Dedifferentiated amniotic fluid mesenchymal stem cell (primary cell): ENCODE measurements around the gene FOXO6.

ENCODE experiments used
- DNase-seq: peaks from one replicate; pipeline ENCODE4 v3.0.0-alpha.2; 2016; ENCODE audit errors: extremely low spot score

Gene FOXO6

DNA sequence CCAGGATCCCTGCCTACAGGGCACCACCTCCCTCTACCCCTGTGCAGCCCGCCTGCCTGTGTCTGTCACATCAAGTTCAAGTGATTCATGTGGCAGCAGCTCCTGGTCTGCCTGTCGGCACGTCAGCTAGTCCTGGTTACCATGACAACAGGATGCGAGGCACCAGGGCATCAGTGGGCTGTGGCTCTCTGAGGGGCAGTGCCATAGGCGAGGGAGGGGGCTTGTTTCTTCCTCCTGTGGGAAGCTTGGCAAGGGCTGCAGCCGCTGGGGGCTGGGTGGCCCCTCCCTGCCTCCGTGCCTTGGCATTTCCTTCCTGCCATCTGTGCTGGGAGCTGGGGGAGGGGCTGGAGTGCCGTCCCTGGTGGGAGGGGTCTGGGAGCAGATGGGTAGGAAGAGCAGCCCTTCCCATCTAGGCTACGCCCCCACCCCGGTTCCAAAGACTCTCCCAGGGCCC is 43.1 kb downstream of the FOXO6 start:
- no peak for DNase-seq

DNA sequence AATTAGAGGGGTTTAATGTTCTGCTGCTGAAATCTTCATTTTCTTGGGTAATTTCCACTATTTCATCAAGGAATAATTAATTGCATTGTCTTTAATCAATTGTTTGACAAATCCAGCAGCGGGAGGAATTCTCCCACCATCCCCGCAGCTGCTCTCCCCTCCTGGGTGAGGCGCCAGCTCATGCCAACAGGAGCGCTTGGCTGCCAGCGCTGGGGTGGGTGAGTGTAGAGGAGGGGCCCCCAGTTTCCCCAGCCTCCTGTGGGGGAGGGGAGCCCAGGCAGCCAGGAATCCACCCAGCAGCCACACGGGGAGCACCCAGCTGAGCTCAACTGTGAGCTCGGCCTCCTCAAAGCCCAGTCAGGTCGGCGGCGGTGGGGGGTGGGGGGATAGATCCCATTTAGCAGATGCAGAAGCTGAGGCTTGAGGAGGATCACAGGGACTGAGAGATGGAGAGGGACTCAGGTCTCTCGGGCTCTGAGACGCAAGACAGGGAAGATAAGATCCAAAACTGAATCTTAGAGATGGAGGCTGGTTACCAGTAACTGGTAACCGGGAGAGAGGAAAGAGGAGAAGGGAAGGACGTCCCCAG is 46.5 kb downstream of the FOXO6 start:
- DNase-seq = no peak

DNA sequence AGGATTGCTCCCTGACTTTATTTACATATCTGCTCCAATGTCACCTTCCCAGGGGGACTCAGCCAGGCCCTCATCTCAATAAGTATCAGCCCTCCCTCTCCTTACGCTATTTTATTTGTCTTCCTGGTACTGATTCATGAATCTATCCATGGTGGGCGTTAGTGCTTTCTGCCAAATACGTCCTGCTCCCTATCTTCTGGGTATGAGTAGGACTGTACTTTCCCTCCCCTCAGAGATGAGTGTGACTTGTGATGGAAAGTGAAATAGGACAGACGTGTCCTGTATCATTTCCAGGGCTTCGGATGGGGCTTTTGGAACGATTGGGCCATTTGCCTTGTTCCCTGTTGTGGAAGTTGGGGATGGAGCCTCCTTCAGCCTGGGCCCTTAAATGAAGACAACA is 47.5 kb downstream of the FOXO6 start:
- DNase-seq = no peak

DNA sequence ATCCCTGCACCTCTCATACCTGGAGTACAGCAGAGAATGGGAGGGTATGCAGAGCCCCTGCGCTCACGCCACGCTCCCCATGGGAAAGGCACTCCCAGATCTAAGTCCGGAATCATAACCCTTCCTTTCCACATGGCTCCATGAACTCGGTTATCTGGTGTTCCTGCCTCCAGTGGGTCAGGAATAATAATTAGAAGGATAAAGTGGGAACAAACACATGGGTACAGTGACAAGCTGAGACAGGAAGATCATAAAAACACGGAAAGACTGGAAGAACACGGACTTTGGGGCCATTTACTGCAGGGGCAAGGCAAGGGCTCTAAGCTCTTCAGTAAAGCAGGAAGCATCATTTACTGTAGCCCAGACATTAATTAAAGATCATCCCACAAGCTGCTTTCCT is 48.6 kb downstream of the FOXO6 start:
- no peak for DNase-seq

DNA sequence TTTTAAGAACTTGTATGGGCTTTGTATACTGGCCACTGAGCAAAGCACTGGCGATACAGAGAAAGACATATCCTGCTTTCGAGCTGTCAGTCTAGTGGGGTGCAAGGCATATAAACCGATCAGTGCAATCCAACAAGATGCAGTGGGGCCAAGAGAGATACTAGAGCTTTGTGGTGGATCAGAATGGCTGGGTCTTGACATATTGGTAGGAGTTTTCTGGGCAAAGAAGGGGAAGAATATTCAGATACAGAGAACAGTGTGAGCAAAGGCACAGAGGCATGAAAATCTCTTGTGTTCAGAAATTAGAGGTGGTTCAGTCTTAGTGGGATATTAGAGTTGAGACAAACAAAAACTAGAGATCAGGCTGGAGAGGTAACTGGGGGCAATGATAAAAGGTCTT is 49.2 kb downstream of the FOXO6 start:
- no peak for DNase-seq

DNA sequence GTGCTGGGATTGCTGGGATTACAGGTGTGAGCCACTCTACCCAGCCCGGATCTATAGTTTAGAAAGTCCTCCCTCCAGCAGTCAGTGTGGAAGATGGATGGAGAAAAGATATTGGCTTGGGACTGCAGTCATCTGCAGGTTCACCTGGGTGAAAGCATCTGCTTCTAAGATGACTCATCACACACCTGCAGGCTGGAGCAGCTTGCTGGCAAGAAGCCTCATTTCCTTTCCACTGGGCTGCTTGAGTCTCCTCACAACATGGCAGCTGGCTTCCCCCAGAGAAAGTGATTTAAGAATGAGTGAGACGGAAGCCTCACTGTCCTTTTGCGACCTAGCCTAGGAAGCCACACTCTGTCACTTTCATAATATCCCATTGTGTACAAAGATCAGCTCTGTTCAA is 50.0 kb downstream of the FOXO6 start:
- DNase-seq = no peak

DNA sequence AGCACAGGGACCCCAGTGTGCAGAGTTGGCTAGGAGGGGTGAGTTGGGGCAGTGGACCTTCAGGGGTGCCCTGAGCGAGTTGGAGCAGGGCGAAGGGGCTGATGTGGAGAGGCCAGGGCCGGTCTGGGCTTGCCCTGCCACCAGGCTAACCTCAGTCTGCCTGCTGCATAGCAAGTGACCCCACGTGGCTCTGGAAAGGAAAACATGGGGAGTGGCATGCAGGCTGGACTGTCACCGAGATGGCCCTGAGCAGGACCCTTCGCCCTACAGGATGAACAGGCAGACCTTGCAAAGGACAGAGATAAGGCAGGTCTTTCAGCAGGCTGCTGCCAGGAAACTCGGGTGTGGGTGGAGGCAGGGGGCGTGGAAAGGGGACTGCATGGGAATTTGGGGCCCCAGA is 51.5 kb downstream of the FOXO6 start:
- DNase-seq = no peak

DNA sequence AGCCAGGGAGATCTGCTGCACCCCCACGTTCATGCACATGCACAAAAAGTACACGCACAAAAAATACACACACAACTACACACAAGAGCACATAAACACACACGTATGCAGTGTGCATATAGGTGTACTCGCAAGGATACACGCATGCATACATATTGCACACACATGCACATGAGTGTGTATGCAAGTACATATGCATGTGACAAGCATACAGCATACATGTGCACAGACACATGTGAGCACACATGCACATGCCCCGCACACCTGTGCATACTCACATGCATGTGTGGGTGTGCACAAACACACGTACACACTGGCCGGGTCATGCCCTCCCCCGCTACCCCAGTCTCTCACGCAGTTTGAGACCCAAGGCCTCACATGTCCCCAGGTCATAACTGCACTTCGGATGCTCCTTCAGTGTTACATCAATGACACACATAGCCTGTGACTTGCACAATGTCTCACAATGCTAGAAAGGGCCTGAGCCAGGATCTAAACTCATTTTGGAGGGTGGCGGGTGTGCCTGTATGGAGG is 52.6 kb downstream of the FOXO6 start:
- no peak for DNase-seq

DNA sequence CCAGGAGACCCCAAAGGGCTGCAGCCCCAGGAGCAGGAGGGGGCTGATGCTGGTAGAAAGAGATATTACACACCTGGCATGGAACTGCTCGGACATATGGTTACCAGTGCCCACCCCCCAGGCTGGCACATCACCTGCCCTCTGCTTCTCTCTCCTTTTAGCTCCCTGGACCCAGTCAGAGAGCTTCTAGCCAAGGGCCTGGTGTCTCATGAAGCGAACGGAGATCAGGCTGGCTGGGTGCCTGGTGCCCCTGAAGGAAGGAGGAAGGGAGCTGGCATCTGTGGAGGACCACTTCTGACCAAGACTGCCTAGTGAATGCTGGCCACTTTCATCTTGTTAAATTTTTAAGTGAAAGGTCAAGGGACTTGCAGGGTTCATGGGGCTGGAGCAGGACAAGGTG is 53.1 kb downstream of the FOXO6 start:
- DNase-seq = no peak

DNA sequence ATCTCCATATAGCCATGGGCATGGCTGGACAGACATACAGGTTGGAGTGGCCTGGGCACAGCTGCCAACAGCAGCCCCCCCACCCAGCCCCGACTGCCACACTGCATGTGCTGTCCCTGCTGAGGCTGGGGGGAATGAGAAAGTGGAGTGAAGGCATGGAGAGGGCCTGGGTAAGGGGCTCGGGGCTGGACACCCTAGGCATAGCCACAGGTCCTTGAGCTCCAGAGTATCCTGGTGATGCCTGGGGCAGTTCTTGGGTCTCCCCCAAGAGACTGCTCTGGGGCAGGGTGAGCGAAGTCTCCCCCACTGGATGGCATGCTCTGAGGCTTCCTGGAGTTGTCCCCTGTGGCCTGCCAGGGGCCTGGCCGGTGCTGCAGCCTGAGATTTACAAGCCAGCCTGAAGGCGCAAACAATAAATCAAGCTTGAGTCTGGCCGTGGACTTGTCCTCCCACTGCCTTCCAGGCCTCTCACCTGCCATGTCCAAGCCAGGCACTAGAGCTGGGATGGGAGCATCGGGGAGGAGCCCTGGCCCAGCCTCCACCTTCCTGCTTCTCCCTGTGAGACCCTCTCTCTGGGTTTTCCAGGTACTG is 53.6 kb downstream of the FOXO6 start:
- no peak for DNase-seq

DNA sequence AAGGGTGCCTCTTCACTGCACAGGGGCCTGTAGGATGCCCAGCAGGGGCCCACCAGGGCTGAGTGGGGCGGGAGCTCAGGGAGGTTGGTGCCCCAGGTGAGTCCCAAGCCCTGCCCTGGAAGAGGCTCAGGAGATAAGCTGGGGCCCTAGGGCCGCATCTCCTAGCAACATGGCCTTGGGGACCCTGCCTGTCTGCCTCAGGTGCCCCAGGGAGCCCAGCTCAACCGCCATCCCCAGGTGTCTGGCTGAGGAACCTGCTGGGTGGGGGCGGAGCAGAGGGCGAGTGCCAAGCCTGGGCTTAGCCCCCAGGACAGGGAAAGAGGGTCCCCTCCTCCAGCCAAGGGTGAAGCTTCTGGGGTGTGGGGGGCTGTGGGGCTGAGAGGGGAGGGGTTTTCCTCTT is 54.8 kb downstream of the FOXO6 start:
- DNase-seq = no peak

DNA sequence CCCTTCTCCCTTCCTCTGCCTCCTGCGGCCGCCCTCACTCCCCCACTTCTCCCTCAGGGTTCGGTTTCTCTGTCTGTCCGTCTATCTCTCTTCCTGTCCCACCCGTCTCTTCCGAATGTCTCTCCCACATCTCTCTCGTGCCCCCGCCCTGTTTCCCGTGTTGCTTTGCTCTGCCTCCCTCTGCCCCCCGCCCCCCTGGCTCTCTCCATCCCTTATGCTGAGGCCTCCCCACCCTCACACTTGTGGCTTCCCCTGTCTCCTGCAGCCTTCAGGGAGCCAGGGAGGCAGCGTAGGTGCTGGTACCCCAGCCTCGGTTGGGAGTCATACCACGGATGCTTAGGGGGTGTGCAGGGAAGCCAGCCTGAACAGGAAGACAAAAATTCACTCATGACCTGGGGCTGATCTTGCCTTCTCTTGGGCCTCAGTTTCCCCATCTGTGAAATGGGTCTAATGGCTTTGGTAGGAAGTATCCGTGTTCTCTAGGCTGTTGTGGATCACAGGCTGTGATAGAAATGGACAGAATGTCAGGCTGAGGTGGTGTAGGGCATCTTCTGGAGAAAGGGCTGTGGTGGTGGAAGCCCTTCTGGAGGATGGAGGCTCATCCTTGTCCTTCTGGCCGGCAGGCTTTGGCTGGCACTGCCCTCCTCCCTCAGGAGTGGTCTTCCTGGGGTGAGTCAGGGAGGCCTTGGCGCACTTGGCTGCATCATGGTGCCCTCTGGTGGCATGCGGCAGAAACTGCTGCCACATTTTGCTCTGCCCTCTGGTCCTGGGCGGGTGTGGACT is 55.5 kb downstream of the FOXO6 start:
- DNase-seq = peak; percentile 76

DNA sequence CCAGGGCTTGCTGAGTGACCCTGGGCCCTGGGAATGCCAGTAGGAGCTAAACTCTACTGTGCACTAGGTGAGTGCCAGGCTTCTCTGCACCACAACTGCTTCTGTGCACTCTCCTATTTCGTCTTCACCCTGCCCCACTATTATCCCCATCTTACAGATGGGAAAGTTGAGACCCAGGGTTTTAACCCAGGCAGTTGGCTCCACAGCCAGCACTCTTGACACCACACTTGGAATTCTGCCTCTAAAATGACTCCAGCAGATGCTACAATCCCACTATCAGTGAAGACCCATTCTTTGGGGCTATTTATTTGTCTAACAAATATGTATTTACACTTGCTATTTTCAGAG is 56.1 kb downstream of the FOXO6 start:
- no peak for DNase-seq

DNA sequence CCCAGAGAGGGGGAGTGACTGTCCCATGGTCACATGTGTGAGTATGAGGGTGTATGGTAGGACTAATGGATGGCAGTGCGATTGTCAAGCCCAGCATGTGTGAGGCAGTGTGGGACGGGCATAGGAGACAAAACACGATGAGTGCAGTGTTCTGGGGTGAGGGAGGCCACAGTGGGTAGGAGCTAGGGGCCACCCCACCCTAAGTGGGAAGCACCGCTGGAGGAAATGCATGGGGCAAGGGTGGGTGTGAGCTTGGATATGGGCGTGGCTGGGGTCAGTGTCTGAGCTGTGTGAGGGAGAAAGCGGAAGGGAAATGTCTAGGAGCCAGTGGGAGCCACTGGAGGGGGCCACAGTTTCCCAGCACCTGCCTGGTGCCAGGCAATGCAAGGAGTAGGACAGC is 56.5 kb downstream of the FOXO6 start:
- no peak for DNase-seq

DNA sequence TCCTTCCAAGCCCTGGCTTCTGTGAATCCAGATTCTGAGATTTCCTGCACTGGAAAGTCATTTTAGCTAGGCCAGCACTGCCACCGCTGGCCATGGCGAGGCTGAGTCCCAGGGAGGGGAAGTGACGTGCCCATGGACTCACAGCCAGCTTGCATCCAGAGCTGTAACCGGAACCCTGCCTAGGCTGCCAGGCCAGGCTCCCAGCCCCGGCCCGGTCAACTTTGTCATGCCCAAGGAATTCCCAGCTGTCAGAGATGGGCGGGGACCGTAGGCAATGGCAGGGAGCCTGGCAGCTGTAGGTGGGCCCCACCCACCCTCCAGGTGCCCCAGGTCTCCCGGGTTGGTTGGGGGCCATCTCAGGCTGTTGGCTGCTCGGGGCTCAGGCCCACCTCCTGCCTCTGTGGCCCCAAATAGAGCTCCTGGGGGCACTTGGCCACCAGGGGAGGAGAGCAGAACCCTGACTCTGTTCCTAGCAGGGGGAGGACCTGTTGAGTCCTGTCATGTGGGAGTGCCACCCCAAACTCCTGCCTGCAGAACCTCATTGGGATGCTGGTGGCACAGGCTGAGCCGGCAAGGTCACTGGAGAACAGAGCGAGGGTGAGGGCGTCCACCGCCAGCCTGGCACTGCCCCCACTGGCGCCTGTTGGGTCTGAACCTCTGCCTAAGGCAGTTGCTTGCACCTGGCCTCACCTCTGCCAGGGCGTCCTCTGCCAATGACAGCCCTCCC is 57.8 kb downstream of the FOXO6 start:
- peak; percentile 89 for DNase-seq

DNA sequence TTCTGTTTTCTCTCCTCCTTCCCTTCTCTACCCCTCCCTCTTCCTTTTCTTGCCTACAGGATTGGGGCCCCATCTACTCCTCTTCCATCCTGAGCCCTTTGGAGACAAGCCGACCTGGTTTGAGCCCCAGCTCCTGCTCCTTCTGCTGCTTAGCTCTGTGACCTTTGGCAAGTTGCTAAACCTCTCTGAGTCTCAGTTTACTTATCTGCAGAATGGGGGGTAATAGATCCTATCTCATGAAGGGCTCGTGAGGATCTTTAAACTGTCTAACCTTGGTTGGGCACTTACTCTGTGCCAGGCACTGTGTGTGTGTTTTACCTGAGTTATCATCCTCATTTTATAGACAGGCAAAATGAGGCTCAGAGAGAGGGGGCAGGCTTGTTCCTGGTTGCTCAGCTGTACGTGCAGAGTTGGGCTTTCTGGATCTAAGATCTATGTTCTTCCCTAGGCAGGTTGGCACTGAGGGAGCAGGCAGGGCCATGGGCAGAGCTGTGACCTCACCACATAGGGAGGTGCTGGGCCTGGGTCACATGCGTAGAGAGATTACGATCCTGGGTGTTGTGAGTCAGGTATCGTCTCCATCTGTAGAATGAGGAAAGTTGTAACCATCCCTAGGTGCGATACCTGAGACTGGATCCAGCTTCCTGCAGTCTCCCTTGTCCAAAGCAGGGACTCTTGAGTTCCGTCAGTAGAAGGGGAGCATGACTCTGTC is 58.5 kb downstream of the FOXO6 start:
- no peak for DNase-seq

DNA sequence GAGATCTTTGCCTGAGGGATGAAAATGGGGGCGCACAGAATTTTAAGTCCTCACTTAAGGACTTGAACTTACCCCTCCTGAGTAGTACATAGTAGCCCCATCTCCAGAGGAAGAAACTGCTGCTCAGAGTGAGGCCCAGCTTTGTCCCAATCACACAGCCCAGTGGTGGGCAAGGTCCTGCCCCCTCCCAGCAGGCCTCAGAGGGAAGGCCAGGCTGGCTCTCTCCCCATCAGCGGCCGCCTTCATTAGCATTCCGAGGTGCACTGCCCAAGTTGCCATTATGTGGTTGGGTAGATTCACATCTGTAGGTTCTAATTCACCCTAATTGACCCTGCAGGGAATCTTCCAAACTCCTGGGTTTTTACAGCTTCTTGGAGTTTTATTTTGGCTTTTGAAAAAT is 59.1 kb downstream of the FOXO6 start:
- DNase-seq = no peak

DNA sequence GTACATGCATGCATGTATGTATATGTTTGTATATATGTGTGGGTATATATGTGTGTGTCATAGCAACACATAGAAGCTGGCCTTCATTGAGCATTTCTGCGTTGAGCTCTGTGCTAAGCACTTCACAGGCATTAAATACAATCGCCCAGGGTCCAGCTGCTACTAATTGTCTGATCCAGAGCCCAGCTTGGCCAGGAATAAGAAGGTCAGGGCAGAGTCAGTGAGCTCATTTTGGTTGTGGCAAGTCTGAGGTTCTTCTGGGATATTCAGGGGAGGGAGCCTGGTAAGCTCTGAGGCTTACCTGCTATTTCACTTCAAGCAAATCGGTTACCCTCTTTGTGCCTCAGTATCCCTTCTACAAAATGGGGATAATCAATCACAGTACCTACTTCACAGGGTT is 59.6 kb downstream of the FOXO6 start:
- no peak for DNase-seq

DNA sequence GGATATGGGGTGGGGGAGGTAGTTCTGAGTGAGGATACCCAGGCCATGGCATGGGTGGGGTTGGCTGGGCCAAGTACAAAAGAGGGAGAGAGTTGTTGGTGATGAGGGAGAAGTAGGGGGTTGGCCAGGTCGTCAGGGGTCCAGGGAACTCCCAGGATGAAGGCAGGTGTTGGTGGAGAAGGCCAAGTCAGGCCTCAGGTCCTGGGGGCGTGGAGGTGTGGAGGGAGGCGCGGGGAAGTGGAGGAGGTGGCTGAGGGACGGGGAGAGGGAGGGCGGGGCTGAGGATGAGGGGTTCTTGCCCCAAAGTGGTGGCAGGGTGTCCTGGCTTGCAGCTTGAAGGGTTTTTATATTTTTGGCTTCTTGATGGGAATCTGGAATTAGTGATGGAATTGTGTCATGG is 61.1 kb downstream of the FOXO6 start:
- DNase-seq = no peak

DNA sequence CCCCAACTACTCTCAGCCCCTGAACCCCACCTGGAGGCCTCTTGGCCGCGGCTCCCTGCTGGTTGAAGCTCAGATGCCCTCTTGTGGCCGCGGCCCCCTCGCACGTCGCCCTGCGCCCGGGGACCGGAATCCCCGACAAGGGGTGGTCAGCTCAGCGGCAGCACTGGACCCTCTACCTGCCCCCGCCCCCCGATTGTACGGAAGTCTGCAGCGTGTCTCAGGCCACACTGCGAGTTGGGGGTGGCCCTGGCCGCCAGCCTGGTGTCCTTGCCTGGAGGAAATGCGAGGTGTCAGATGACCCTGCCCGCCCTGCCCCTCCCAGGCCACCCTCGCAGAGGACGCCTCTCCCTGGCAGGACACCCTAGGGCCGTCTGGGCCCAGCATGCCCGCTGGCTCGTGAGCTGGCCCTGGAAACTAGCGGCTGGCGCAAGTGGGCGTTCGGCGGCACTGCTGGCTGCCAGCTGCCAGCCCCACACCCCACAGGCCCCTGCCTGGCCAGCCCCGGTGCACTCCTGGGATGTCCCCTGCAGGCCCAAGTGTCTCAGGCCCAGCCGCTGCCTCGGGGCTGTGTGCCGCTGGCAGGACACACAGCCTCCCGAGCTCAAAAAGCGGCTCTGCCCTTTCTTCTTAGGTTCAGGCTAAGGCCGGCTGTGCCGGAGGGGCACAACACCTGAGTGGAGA is 62.4 kb downstream of the FOXO6 start:
- no peak for DNase-seq

DNA sequence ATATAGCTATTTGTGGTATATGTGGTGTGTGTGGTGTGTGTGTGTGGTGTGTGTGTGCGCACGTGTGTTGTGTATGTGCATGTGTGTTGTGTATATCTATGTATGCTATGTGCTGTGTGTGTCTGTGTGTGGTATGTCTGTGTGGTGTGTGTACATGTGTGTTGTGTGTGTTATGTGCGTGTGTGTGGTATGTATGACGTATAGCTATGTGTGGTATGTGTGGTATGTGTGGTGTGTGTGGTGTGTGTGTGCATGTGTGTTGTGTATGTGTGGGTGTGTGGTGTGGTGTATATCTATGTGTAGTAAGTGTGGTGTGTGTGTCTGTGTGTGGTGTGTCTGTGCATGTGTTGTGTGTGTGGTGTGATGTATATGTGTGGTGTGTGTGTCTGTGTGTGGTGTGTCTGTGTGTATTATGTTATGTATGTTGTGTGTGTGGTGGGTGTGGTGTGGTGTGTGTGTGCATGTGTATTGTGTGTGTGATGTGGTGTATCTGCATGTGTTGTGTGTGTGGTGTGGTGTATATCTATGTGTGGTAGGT is 63.4 kb downstream of the FOXO6 start:
- DNase-seq = no peak
